DOHH2 (cell line): ENCODE results near the gene NIT1.
A peak's percentile ranks its signal among the peaks of the same experiment; 100 is the strongest.

Experiments used
- H3F3A ChIP-seq: fragments of 200-600 bp; sonication (generic), shearing (Covaris generic); 2 replicates; pipeline ENCODE4 v1.6.0; 2016; ENCODE audit warnings: antibody characterized with exemption, mild to moderate bottlenecking; ENCODE audit not compliant: control insufficient read depth, insufficient read depth
- H3K27ac ChIP-seq: fragments of 200-600 bp; sonication (generic); 2 replicates; pipeline ENCODE4 v1.5.1; 2014; ENCODE audit warnings: low read depth, mild to moderate bottlenecking, low read length, moderate library complexity
- H3K27me3 ChIP-seq: fragments of 200-600 bp; sonication (generic); 2 replicates; pipeline ENCODE4 v1.6.1; 2014; ENCODE audit warnings: mild to moderate bottlenecking, low read length, mixed read lengths; ENCODE audit not compliant: control insufficient read depth
- H3K36me3 ChIP-seq: fragments of 200-600 bp; sonication (generic); 2 replicates; pipeline ENCODE4 v1.6.1; 2014; ENCODE audit warnings: mild to moderate bottlenecking, low read length, moderate library complexity, mixed read lengths; ENCODE audit not compliant: control insufficient read depth
- H3K4me1 ChIP-seq: fragments of 200-600 bp; sonication (generic); 2 replicates; pipeline ENCODE4 v1.6.1; 2014; ENCODE audit warnings: mild to moderate bottlenecking, low read length, mixed read lengths; ENCODE audit not compliant: control insufficient read depth
- H3K4me2 ChIP-seq: fragments of 200-600 bp; sonication (generic); 2 replicates; pipeline ENCODE4 v1.6.0; 2014; ENCODE audit warnings: mild to moderate bottlenecking, low read length, moderate library complexity
- H3K4me3 ChIP-seq: fragments of 200-600 bp; sonication (generic); 2 replicates; pipeline ENCODE4 v1.5.1; 2014; ENCODE audit warnings: mild to moderate bottlenecking, low read length, mixed read lengths
- H3K79me2 ChIP-seq: fragments of 200-600 bp; sonication (generic); 2 replicates; pipeline ENCODE4 v1.6.1; 2014; ENCODE audit warnings: mild to moderate bottlenecking, low read length, mixed read lengths; ENCODE audit not compliant: control insufficient read depth
- H3K9me2 ChIP-seq: fragments of 200-600 bp; sonication (generic); replicated peaks from 2 replicates; pipeline ENCODE4 v1.6.1; 2014; ENCODE audit warnings: mild to moderate bottlenecking, low read length, mixed read lengths; ENCODE audit not compliant: control insufficient read depth
- H3K9me3 ChIP-seq: fragments of 200-600 bp; sonication (generic); 2 replicates; pipeline ENCODE4 v1.6.1; 2014; ENCODE audit warnings: antibody characterized with exemption, low read length, mixed read lengths; ENCODE audit not compliant: control insufficient read depth, insufficient read depth
- H4K20me1 ChIP-seq: fragments of 200-600 bp; sonication (generic); 2 replicates; pipeline ENCODE4 v1.6.0; 2014; ENCODE audit warnings: low read depth, mild to moderate bottlenecking, antibody characterized with exemption, low read length, moderate library complexity; ENCODE audit not compliant: control insufficient read depth, insufficient read depth
- EZH2phosphoT487 ChIP-seq: fragments of 200-600 bp; sonication (generic); IDR thresholded peaks from 2 replicates; pipeline ENCODE4 v1.6.1; 2017; ENCODE audit warnings: borderline replicate concordance, mild to moderate bottlenecking, antibody characterized with exemption, low read length, moderate library complexity, mixed read lengths
- TF ChIP-seq, protein P1 (sequence below): fragments of 200-600 bp; sonication (generic); IDR thresholded peaks from one replicate; pipeline ENCODE4 v1.5.1; 2014; ENCODE audit warnings: antibody characterized with exemption, mild to moderate bottlenecking, low read depth, low read length; ENCODE audit not compliant: poor library complexity, severe bottlenecking

NIT1 gene

DNA sequence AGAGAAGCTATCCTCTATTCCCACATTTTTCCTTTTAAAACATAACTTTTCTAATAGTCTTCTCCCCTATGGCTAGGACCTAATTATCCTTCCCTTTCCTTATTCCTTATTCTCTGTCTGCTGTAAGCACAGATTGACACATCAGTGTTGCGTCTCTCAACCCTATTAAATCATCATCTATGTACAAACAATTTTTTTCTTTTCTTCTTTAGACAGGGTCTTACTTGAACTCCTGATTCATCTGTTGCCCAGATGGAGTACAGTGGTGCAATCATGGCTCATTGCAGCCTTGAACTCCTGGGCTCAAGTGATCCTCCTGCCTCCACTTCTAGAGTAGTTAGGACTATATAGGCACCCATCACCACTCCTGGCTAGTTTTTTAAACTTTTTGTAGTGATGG lies 11.5 kb upstream of the NIT1 start:
- H3K36me3 ChIP-seq, result peaks cover 38% of the 10 kb centered on the region
- H3K79me2 ChIP-seq, result peaks cover 76% of the 10 kb centered on the region
- no peak overlapping the region for H3K4me2 ChIP-seq
- no peaks in the 10 kb centered on the region for H3K9me2 ChIP-seq
- TF ChIP-seq, protein P1, sequence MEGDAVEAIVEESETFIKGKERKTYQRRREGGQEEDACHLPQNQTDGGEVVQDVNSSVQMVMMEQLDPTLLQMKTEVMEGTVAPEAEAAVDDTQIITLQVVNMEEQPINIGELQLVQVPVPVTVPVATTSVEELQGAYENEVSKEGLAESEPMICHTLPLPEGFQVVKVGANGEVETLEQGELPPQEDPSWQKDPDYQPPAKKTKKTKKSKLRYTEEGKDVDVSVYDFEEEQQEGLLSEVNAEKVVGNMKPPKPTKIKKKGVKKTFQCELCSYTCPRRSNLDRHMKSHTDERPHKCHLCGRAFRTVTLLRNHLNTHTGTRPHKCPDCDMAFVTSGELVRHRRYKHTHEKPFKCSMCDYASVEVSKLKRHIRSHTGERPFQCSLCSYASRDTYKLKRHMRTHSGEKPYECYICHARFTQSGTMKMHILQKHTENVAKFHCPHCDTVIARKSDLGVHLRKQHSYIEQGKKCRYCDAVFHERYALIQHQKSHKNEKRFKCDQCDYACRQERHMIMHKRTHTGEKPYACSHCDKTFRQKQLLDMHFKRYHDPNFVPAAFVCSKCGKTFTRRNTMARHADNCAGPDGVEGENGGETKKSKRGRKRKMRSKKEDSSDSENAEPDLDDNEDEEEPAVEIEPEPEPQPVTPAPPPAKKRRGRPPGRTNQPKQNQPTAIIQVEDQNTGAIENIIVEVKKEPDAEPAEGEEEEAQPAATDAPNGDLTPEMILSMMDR, result no peak
- no peak for TF ChIP-seq EZH2phosphoT487
- H3F3A ChIP-seq, result no peaks in the 10 kb centered on the region
- H3K27ac ChIP-seq, result no peak overlapping the region
- H3K9me3 ChIP-seq, result no peaks in the 10 kb centered on the region
- H3K27me3 ChIP-seq, result no peaks in the 10 kb centered on the region
- H3K4me3 ChIP-seq, result no peak overlapping the region
- peaks cover 2% of the 10 kb centered on the region for H3K4me1 ChIP-seq
- H4K20me1 ChIP-seq, result no peaks in the 10 kb centered on the region

DNA sequence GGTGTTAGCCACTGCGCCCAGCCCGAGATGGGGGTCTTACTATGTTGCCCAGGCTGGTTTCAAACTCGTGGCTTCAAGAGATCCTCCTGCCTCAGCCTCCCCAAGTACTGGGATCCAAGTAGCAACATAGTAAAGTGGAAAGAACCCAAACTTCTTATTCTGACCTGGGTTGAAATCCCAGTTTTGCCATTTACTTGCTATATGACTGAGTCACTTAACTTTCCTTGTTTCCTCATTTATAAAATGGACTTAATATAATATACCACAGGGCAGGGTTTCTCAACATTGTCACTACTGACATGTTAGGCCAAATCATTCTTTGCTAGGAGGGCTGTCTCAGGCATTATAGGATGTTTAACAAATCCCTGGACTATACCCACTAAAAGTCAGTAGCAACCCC lies 6.8 kb upstream of the NIT1 start:
- no peaks in the 10 kb centered on the region for H3K9me2 ChIP-seq
- no peaks in the 10 kb centered on the region for H3K9me3 ChIP-seq
- peaks cover 13% of the 10 kb centered on the region; the same call in 1 of the 2 replicates for H4K20me1 ChIP-seq
- no peak overlapping the region for H3K4me3 ChIP-seq
- H3K27ac ChIP-seq, result no peak overlapping the region
- TF ChIP-seq, protein P1, result no peak
- no peak for TF ChIP-seq EZH2phosphoT487
- peaks cover 96% of the 10 kb centered on the region for H3K79me2 ChIP-seq
- H3K4me1 ChIP-seq, result peaks cover 43% of the 10 kb centered on the region
- H3K27me3 ChIP-seq, result no peaks in the 10 kb centered on the region
- H3K36me3 ChIP-seq, result peaks cover 57% of the 10 kb centered on the region
- 0 out of 2 replicates have a peak, but pooled peaks cover 2% of the 10 kb centered on the region for H3F3A ChIP-seq
- peak overlapping the region; percentile 12; the same call in 1 of the 2 replicates for H3K4me2 ChIP-seq

DNA sequence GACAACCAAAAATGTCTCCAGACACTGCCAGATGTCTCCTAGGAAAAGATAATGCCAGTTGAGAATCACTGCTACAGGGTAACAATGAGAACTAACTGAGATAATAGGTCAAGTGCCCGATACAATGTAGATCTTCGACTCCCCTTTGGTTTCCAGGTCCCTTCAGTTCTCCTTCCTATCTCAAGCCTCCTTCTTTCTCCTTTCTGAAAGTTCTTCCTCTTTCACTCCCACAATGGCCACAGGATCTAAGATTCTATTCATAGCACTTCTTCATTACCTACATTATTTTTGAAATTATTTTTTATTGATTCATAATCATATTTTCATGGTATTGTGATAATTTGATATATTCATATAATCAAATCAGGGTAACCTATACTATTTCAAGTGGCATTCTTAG lies 6.4 kb upstream of the NIT1 start:
- H3K36me3 ChIP-seq, result peaks cover 58% of the 10 kb centered on the region
- peak overlapping the region; percentile 12 for H3K4me2 ChIP-seq
- H3F3A ChIP-seq, result 0 out of 2 replicates have a peak, but pooled peaks cover 2% of the 10 kb centered on the region
- no peak for TF ChIP-seq EZH2phosphoT487
- TF ChIP-seq, protein P1, result no peak
- no peaks in the 10 kb centered on the region for H3K27me3 ChIP-seq
- no peaks in the 10 kb centered on the region for H3K9me3 ChIP-seq
- H3K9me2 ChIP-seq, result no peaks in the 10 kb centered on the region
- H3K27ac ChIP-seq, result no peak overlapping the region
- no peak overlapping the region for H3K4me3 ChIP-seq
- H4K20me1 ChIP-seq, result peaks cover 16% of the 10 kb centered on the region; the same call in 1 of the 2 replicates
- H3K79me2 ChIP-seq, result peaks cover 96% of the 10 kb centered on the region
- peaks cover 47% of the 10 kb centered on the region for H3K4me1 ChIP-seq
